PFSK-1 (cell line): Measurements from ENCODE around the gene SLC39A11.

Experiments used
- FOXP2 ChIP-seq: optimal IDR thresholded peaks from 2 replicates; pipeline ENCODE3; 2011; ENCODE audit warnings: borderline replicate concordance, control low read depth, inconsistent platforms; ENCODE audit not compliant: insufficient read depth; ENCODE audit errors: extremely low read length, extremely low read depth
- POLR2AphosphoS5 ChIP-seq: IDR thresholded peaks from 2 replicates; pipeline ENCODE4 v1.6.1; 2012; ENCODE audit warnings: low read depth, mild to moderate bottlenecking, control low read depth, low read length, moderate library complexity
- SIN3A ChIP-seq: IDR thresholded peaks from 2 replicates; pipeline ENCODE4 v1.6.1; 2012; ENCODE audit warnings: mild to moderate bottlenecking, low read length, moderate library complexity, borderline replicate concordance; ENCODE audit not compliant: insufficient read depth
- TAF1 ChIP-seq: IDR thresholded peaks from 2 replicates; pipeline ENCODE4 v1.6.1; 2012; ENCODE audit warnings: low read length, control low read depth, borderline replicate concordance; ENCODE audit not compliant: insufficient read depth
- TF ChIP-seq, protein P1 (sequence below), 2 experiments: IDR thresholded peaks; 2 replicates each; pipeline versions ENCODE4 v1.6.1 to v1.8.0; 2011 to 2012; ENCODE audit warnings: low read depth in 2 of 2, low read length in 2 of 2, control low read depth in 1 of 2, inconsistent platforms in 1 of 2, mild to moderate bottlenecking in 1 of 2, moderate library complexity in 1 of 2; ENCODE audit not compliant: insufficient read depth in 1 of 2

SLC39A11 gene

DNA sequence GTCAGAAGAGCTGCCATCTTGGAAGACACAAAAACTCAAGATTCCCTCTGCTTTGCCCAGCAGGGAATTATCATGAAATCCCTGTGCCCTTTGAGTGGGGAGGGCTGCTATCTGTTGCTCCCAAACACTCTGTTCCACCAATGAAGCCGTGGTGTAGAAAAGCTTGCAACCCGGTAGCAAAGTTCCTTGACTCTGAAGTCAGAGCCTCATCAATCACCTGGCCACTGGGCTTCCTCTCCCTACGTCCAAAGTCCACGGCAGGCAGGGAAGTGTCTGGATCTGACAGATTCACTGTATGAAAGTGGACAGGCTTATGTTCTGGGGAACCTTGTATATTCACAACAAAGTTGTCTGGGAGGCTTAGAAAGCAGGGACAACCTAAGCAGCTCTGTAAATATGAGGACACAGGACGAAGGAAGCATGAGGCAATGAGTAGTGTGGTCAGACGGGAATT, 343.3 kb downstream of the SLC39A11 start:
- TF ChIP-seq SIN3A (no peak), FOXP2 (no peak), TAF1 (no peak), POLR2AphosphoS5 (no peak)
- TF ChIP-seq, protein P1, sequence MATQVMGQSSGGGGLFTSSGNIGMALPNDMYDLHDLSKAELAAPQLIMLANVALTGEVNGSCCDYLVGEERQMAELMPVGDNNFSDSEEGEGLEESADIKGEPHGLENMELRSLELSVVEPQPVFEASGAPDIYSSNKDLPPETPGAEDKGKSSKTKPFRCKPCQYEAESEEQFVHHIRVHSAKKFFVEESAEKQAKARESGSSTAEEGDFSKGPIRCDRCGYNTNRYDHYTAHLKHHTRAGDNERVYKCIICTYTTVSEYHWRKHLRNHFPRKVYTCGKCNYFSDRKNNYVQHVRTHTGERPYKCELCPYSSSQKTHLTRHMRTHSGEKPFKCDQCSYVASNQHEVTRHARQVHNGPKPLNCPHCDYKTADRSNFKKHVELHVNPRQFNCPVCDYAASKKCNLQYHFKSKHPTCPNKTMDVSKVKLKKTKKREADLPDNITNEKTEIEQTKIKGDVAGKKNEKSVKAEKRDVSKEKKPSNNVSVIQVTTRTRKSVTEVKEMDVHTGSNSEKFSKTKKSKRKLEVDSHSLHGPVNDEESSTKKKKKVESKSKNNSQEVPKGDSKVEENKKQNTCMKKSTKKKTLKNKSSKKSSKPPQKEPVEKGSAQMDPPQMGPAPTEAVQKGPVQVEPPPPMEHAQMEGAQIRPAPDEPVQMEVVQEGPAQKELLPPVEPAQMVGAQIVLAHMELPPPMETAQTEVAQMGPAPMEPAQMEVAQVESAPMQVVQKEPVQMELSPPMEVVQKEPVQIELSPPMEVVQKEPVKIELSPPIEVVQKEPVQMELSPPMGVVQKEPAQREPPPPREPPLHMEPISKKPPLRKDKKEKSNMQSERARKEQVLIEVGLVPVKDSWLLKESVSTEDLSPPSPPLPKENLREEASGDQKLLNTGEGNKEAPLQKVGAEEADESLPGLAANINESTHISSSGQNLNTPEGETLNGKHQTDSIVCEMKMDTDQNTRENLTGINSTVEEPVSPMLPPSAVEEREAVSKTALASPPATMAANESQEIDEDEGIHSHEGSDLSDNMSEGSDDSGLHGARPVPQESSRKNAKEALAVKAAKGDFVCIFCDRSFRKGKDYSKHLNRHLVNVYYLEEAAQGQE (IDR thresholded peaks at IDR 0.05; ENCODE audit: insufficient read depth in 1 of 2, low read depth in 2 of 2, low read length in 2 of 2): no peak

GRCh38 chr17:72747501-72747900, 345.0 kb downstream of the SLC39A11 start:
- TF ChIP-seq POLR2AphosphoS5 (no peak), SIN3A (no peak), FOXP2 (no peak), TAF1 (no peak)
- TF ChIP-seq, protein P1 (IDR thresholded peaks at IDR 0.05; ENCODE audit: insufficient read depth in 1 of 2, low read depth in 2 of 2, low read length in 2 of 2): no peak

DNA sequence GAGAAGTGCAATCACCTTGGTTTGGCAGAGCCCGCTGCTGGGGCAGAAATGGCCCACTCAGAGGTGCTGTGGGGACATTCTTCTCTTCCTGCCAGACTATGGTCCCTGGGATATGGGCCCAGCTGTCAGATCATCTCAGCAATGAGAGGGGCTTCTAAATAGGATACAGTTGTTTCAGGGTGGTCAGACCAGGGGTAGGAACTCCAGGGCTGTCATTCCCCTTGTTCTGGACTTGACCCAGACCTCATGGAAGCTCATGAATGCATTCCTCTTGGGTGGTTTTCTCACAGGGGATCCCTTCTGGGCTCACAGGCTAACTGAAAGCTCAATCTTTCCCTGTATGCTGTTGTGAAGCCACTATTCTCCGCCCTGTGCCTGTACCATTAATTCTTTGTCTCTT, 347.2 kb downstream of the SLC39A11 start:
- no peak for TF ChIP-seq TAF1
- TF ChIP-seq POLR2AphosphoS5: no peak
- TF ChIP-seq, protein P1 (IDR thresholded peaks at IDR 0.05; ENCODE audit: insufficient read depth in 1 of 2, low read depth in 2 of 2, low read length in 2 of 2): no peak
- TF ChIP-seq FOXP2: no peak
- no peak for TF ChIP-seq SIN3A

GRCh38 chr17:72743037-72743467, 349.4 kb downstream of the SLC39A11 start:
- TF ChIP-seq TAF1: no peak
- TF ChIP-seq FOXP2: no peak
- TF ChIP-seq SIN3A: no peak
- TF ChIP-seq, protein P1 (IDR thresholded peaks at IDR 0.05; ENCODE audit: insufficient read depth in 1 of 2, low read depth in 2 of 2, low read length in 2 of 2): no peak
- TF ChIP-seq POLR2AphosphoS5: no peak

GRCh38 chr17:72737151-72737690, 355.3 kb downstream of the SLC39A11 start:
- TF ChIP-seq POLR2AphosphoS5: no peak
- no peak for TF ChIP-seq FOXP2
- TF ChIP-seq, protein P1 (IDR thresholded peaks at IDR 0.05; ENCODE audit: insufficient read depth in 1 of 2, low read depth in 2 of 2, low read length in 2 of 2): no peak
- no peak for TF ChIP-seq TAF1
- TF ChIP-seq SIN3A: no peak
